Psoas muscle (tissue), 8 donors: ENCODE measurements around the gene VWA3B. TPM values are rescaled to one million over a fixed set of nuclear protein-coding genes. Genes with fewer than 3 reads are reported as not detected.

Source experiments
- ATAC-seq, 4 donors: fragments of 200-7000 bp; cut with Tn5 transposase; one replicate each; pipeline ENCODE4 v1.9.1; 2020; ENCODE audit warnings: moderate library complexity in 3 of 4, mild to moderate bottlenecking in 2 of 4
- DNase-seq, 2 donors: peaks; one replicate each; pipeline ENCODE4 v3.0.0-alpha.2; 2020
- H3K27ac ChIP-seq: fragments of 200-600 bp; one replicate; pipeline ENCODE4 v1.8.0; 2022
- H3K27me3 ChIP-seq, 3 donors: fragments of 200-600 bp in 1 of 3; one replicate each; pipeline versions ENCODE4 v1.6.1 to v1.8.0; 2013 to 2022; ENCODE audit warnings: low read length in 2 of 3, mild to moderate bottlenecking in 2 of 3, moderate library complexity in 1 of 3; ENCODE audit not compliant: insufficient read depth in 3 of 3
- H3K36me3 ChIP-seq, 2 donors: fragments of 200-600 bp in 1 of 2; one replicate each; pipeline versions ENCODE4 v1.6.1 to v1.8.0; 2013 to 2022; ENCODE audit warnings: low read depth in 1 of 2, mild to moderate bottlenecking in 1 of 2, moderate library complexity in 1 of 2; ENCODE audit not compliant: insufficient read depth in 1 of 2
- H3K4me1 ChIP-seq: fragments of 200-600 bp; one replicate; pipeline ENCODE4 v1.8.0; 2022
- H3K4me3 ChIP-seq: fragments of 200-600 bp; one replicate; pipeline ENCODE4 v1.8.0; 2022; ENCODE audit warnings: mild to moderate bottlenecking
- H3K9me3 ChIP-seq: fragments of 200-600 bp; one replicate; pipeline ENCODE4 v1.8.0; 2022
- CTCF ChIP-seq: fragments of 200-600 bp; IDR thresholded peaks from one replicate; pipeline ENCODE4 v1.8.0; 2022; ENCODE audit warnings: antibody characterized with exemption
- WGBS, 3 donors: extraction: QIAGEN DNeasy Blood & Tissue Kit; methylation state at CpG; one replicate each; pipeline versions ENCODE4 v1.1.6 to v1.1.7; 2013; 5-methylcytosine and 5-hydroxymethylcytosine counted together
- intact Hi-C, 2 donors: fragments of 100-400 bp; cut with DNase I; formaldehyde crosslinking; loops; one replicate each; pipeline versions ENCODE4 v1.11.0 to v1.14.2; 2022
- polyA plus RNA-seq, 3 donors: library from polyadenylated mRNA; stranded (reverse); fragments of 200-250 nt; gene quantifications; one replicate each; pipeline ENCODE4 v1.2.3, GENCODE V29; 2013
- total RNA-seq, 4 donors: library from RNA; stranded (reverse); fragmentation: NEBNext Ultra II Directional in 2 of 4; extraction: Animal tissue kit (Norgen Biotek cat#: 25700) in 2 of 4; gene quantifications; one replicate each; pipeline versions ENCODE4 v1.2.1 to v1.2.4, GENCODE V29; 2021 to 2023
- donor health status: healthy with polysubstance abuse.
- donor health status: DM: no; HTN: no; CAD: no; lungs with moderate emphysema.
- donor health status: Bipolar disorder and iron deficiency.
- donor health status: healthy.
- donor health status: DM: yes; HTN: yes; CAD: no.
- donor health status: DM: no; HTN: no; CAD: no.
- donor health status: DM: no; HTN: no; CAD: no.
- donor health status: DM: yes; HTN: yes; CAD: no.

The VWA3B gene
- total and polyA plus RNA-seq, 7 donors: 0.01 to 0.24 (median 0.21) TPM; not detected in 3

- Histone ChIP-seq H3K9me3 (no peaks in the 10 kb centered on the region), H3K4me1 (no peaks in the 10 kb centered on the region), H3K27ac (no peak overlapping the region), H3K4me3 (no peak overlapping the region), H3K36me3 (no peaks in the 10 kb centered on the region), H3K27me3 (no peaks in the 10 kb centered on the region)
- TF ChIP-seq CTCF: no peak
- DNase-seq (no peak), ATAC-seq (no peak)
- intact Hi-C loops: no loop called here
- WGBS, 3 donors: 59 to 78% (median 66%) methylated on average over 4 of the region's 4 CpGs
These were observed 129.6 kb downstream of the VWA3B start for GRCh38 chr2:98216616-98217015.

DNA sequence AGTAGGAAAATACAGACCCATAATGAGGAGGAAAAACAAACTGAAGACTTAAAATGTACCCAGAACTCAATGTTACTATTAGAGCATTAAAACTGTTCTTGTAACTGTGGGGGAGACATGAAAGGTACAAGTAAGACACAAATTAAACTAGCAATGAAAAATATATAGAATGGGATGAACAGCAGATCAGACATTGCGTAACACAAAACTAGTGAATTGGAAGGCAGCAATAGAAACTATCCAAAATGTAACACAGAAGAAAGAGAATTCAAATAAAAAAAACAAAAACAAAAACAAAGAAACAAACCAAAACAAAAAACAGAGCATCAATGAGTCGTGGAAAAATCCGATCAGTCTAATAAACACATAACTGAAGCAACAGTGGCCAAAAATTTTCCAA lies 132.2 kb downstream of the VWA3B start:
- no peak for TF ChIP-seq CTCF
- H3K9me3 ChIP-seq: no peaks in the 10 kb centered on the region
- no peaks in the 10 kb centered on the region for H3K4me1 ChIP-seq
- intact Hi-C loops: no loop called here
- no peak for DNase-seq
- no peak for ATAC-seq
- H3K27ac ChIP-seq: no peak overlapping the region
- WGBS, 3 donors: 97 to 98% (median 97%) methylated on average over 3 of the region's 3 CpGs
- H3K27me3 ChIP-seq: no peaks in the 10 kb centered on the region
- H3K36me3 ChIP-seq: no peaks in the 10 kb centered on the region
- no peak overlapping the region for H3K4me3 ChIP-seq

GRCh38 chr2:98233941-98234340 lies 147.0 kb downstream of the VWA3B start:
- ATAC-seq (no peak), DNase-seq (no peak)
- Histone ChIP-seq H3K4me1 (no peaks in the 10 kb centered on the region), H3K9me3 (no peaks in the 10 kb centered on the region), H3K27me3 (no peaks in the 10 kb centered on the region), H3K4me3 (no peak overlapping the region), H3K36me3 (no peaks in the 10 kb centered on the region), H3K27ac (no peak overlapping the region)
- WGBS, 3 donors: 36 to 57% (median 38%) methylated on average over 2 of the region's 2 CpGs
- TF ChIP-seq CTCF: no peak
- intact Hi-C loops: no loop called here

DNA sequence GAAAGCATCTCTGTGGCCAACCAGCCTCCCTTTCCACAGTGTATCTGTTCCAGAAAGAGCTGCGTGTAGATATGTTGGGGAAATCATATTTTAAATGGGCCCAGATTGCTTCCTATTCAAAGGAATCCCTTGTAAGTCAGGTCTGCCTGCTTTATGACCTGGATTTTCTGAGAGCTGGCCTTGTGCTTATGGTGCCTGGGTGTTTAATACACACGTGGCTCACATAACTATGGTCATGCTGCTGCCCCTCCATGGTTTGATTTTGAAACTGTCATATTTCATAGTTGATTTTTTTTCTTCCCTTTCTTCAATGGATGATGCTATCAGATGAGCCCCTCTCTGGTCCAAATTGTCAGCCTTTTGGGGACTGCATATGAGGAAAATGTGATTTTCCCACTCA lies 147.8 kb downstream of the VWA3B start:
- H3K27ac ChIP-seq: no peak overlapping the region
- DNase-seq: no peak
- no peaks in the 10 kb centered on the region for H3K27me3 ChIP-seq
- H3K9me3 ChIP-seq: no peaks in the 10 kb centered on the region
- WGBS, 3 donors: 44 to 55% (median 45%) methylated on average over 2 of the region's 2 CpGs
- no peak overlapping the region for H3K4me3 ChIP-seq
- ATAC-seq: no peak
- H3K4me1 ChIP-seq: no peaks in the 10 kb centered on the region
- no peaks in the 10 kb centered on the region for H3K36me3 ChIP-seq
- intact Hi-C loops: no loop called here
- TF ChIP-seq CTCF: no peak

DNA sequence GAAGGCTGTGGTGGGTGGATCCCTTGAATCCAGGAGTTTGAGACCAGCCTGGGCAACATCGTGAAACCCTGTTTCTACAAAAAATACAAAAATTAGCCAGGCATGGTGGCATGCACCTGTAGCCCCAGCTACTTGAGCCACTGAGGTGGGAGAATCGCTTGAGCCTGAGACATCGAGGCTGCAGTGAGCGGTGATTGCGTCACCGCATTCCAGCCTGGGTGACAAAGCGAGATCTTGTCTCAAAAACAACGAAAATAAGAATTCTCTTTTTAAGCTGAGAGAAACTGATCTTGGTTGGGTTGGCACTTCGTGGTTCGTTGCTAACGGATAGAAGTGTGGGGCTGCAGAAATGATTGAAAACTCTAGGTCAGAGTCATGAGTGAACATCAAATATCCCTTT lies 150.0 kb downstream of the VWA3B start:
- Histone ChIP-seq H3K27ac (no peak overlapping the region), H3K9me3 (no peaks in the 10 kb centered on the region), H3K36me3 (no peaks in the 10 kb centered on the region), H3K4me3 (no peak overlapping the region), H3K27me3 (no peaks in the 10 kb centered on the region), H3K4me1 (no peaks in the 10 kb centered on the region)
- 93 to 95% (median 93%) methylated on average over 11 of the region's 11 CpGs for WGBS, 3 donors
- TF ChIP-seq CTCF: no peak
- intact Hi-C loops: no loop called here
- ATAC-seq (no peak), DNase-seq (no peak)
